Left forelimb (tissue), 1 donor: ENCODE measurements around the gene GRIP1.

ENCODE experiments used
- DNase-seq: peaks from one replicate; pipeline ENCODE4 v3.0.0-alpha.2; 2018; ENCODE audit warnings: low spot score

Gene GRIP1

GRCh38 chr12:66678338-66679275 lies at the start of gene GRIP1:
Gene GRIP1, minus strand, starts transcription at chr12:66679076. Its CDS starts 172 bp downstream, at chr12:66678904.
- DNase-seq, result no peak

- DNase-seq, result no peak
Observed at GRCh38 chr12:66726556-66726955, 47.7 kb upstream of the GRIP1 start.

GRCh38 chr12:66725031-66725430 lies 46.2 kb upstream of the GRIP1 start:
- DNase-seq, result no peak

GRCh38 chr12:66724616-66725015 lies 45.7 kb upstream of the GRIP1 start:
- no peak for DNase-seq

GRCh38 chr12:66724026-66724425 lies 45.1 kb upstream of the GRIP1 start:
- no peak for DNase-seq

GRCh38 chr12:66719862-66720261 lies 41.0 kb upstream of the GRIP1 start:
- no peak for DNase-seq

- no peak for DNase-seq
Observed at GRCh38 chr12:66717036-66717673, 38.3 kb upstream of the GRIP1 start.

- no peak for DNase-seq
Observed at GRCh38 chr12:66716522-66716921, 37.6 kb upstream of the GRIP1 start.

GRCh38 chr12:66714709-66715108 lies 35.8 kb upstream of the GRIP1 start:
- no peak for DNase-seq

GRCh38 chr12:66713984-66714383 lies 35.1 kb upstream of the GRIP1 start:
- no peak for DNase-seq

GRCh38 chr12:66709893-66710292 lies 31.0 kb upstream of the GRIP1 start:
- DNase-seq, result no peak

- no peak for DNase-seq
Observed at GRCh38 chr12:66709457-66709773, 30.5 kb upstream of the GRIP1 start.

- no peak for DNase-seq
Observed at GRCh38 chr12:66708704-66709456, 30.0 kb upstream of the GRIP1 start.

- DNase-seq, result no peak
Observed at GRCh38 chr12:66707002-66707697, 28.3 kb upstream of the GRIP1 start.

- DNase-seq, result no peak
Observed at GRCh38 chr12:66699738-66700482, 21.0 kb upstream of the GRIP1 start.

- DNase-seq, result no peak
Observed at GRCh38 chr12:66698558-66698957, 19.7 kb upstream of the GRIP1 start.

GRCh38 chr12:66697404-66697803 lies 18.5 kb upstream of the GRIP1 start:
- DNase-seq, result no peak

- no peak for DNase-seq
Observed at GRCh38 chr12:66694666-66695613, 16.1 kb upstream of the GRIP1 start.

GRCh38 chr12:66693901-66694513 lies 15.1 kb upstream of the GRIP1 start:
- no peak for DNase-seq

GRCh38 chr12:66692986-66693385 lies 14.1 kb upstream of the GRIP1 start:
- DNase-seq, result no peak
